Measurements from ENCODE around the gene TTLL11.
"Not testable (repeated sequence)": the region's sequence is repeated elsewhere in the genome, so short reads cannot be mapped to it uniquely, and the experiment has no call there.

The TTLL11 gene

GRCh38 chr9:122011818-122012498, 81.2 kb downstream of the TTLL11 start:
- H3K9me3 ChIP-seq (ENCODE audit: insufficient read depth, low read depth, low read length) = no peaks in the 10 kb centered on the region
- H3K4me1 ChIP-seq (ENCODE audit: insufficient read depth, low read length) = peaks cover 13% of the 10 kb centered on the region
- H3K36me3 ChIP-seq (ENCODE audit: insufficient read depth, low read length) = no peaks in the 10 kb centered on the region
- no peak overlapping the region for H3K9ac ChIP-seq (ENCODE audit: low read depth, low read length)
- peaks cover 13% of the 10 kb centered on the region for H3K27me3 ChIP-seq (ENCODE audit: insufficient read depth, low read length)
- WGBS = 88% methylated on average over 1 of the region's 4 CpGs
- H3K4me3 ChIP-seq (ENCODE audit: low read length) = no peak overlapping the region
- no peak overlapping the region for H3K27ac ChIP-seq (ENCODE audit: low read depth, low read length)

DNA sequence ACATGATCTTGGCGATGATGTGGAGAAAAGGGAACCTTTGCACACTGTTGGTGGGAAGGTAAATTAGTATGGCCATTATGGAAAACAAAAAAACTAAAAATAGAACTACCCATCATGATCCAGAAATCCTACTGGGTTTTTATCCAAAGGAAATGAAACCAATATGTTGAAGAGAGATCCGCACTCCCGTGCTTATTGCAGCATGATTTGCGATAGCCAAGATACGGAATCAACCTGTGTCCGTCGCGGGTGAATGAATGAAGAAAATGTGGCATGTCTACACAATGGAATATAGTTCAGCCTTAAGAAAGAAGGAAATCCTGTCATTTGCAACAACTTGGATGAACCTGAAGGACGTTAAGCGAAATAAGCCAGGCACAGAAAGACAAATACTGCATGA, 84.5 kb downstream of the TTLL11 start:
- Histone ChIP-seq H3K4me1 (ENCODE audit: insufficient read depth, low read length) (no peaks in the 10 kb centered on the region), H3K9me3 (ENCODE audit: insufficient read depth, low read depth, low read length) (no peaks in the 10 kb centered on the region)
- 88% methylated on average over 9 of the region's 10 CpGs for WGBS

GRCh38 chr9:122007837-122008236, 85.3 kb downstream of the TTLL11 start:
- Histone ChIP-seq H3K27me3 (ENCODE audit: insufficient read depth, low read length) (peaks cover 24% of the 10 kb centered on the region), H3K4me3 (ENCODE audit: low read length) (no peak overlapping the region), H3K27ac (ENCODE audit: low read depth, low read length) (no peak overlapping the region), H3K4me1 (ENCODE audit: insufficient read depth, low read length) (no peaks in the 10 kb centered on the region), H3K9ac (ENCODE audit: low read depth, low read length) (no peak overlapping the region), H3K9me3 (ENCODE audit: insufficient read depth, low read depth, low read length) (no peaks in the 10 kb centered on the region), H3K36me3 (ENCODE audit: insufficient read depth, low read length) (no peaks in the 10 kb centered on the region)
- 83% methylated on average over 1 of the region's 1 CpG for WGBS

More for the DNA sequence above, 84.5 kb downstream of the TTLL11 start:
- H3K36me3 ChIP-seq (ENCODE audit: insufficient read depth, low read length) = no peaks in the 10 kb centered on the region
- no peak overlapping the region for H3K27ac ChIP-seq (ENCODE audit: low read depth, low read length)
- H3K27me3 ChIP-seq (ENCODE audit: insufficient read depth, low read length) = peaks cover 18% of the 10 kb centered on the region
- no peak overlapping the region for H3K9ac ChIP-seq (ENCODE audit: low read depth, low read length)
- no peak overlapping the region for H3K4me3 ChIP-seq (ENCODE audit: low read length)

DNA sequence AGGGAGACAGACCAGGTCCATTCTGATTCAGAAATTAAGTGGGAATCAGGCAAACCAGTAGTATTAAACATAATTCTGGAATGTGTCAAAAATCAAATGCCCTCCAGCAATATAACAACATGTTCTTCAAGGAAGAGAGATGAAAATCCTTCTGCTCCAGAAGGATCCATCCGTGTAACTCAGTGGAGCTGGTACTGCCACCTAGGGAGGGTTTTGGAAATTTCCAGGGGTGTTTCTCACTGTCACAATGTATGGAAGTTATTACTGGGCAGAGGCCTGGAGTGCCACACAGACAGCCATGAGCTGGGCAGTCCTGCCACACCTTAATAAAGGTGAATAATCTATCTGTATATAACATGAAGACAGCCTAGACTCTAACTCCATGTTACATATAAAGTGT, 87.5 kb downstream of the TTLL11 start:
- H3K27me3 ChIP-seq (ENCODE audit: insufficient read depth, low read length) = peaks cover 42% of the 10 kb centered on the region
- 34% methylated on average over 1 of the region's 1 CpG for WGBS
- peaks cover 6% of the 10 kb centered on the region for H3K4me1 ChIP-seq (ENCODE audit: insufficient read depth, low read length)
- H3K9ac ChIP-seq (ENCODE audit: low read depth, low read length) = no peak overlapping the region
- no peaks in the 10 kb centered on the region for H3K36me3 ChIP-seq (ENCODE audit: insufficient read depth, low read length)
- no peak overlapping the region for H3K4me3 ChIP-seq (ENCODE audit: low read length)
- no peaks in the 10 kb centered on the region for H3K9me3 ChIP-seq (ENCODE audit: insufficient read depth, low read depth, low read length)
- no peak overlapping the region for H3K27ac ChIP-seq (ENCODE audit: low read depth, low read length)

DNA sequence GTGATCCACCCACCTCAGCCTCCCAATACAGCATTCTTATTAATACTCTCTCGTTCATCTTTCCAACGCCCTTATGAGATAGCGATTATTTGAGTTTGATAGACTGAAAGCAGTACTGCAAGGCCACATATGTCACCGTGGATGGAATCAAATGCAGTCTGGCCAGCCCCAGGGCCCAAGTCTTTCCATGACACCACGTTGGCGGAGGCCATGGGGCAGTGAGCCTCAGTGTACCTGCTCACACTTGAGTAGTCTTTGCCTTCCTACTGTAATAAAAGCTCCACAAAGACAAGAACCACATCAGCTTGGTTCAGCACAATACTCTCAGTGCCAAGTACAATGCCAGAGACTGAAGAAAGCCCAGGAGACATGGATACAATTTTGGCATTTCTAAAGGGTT, 88.5 kb downstream of the TTLL11 start:
- Histone ChIP-seq H3K27ac (ENCODE audit: low read depth, low read length) (no peak overlapping the region), H3K27me3 (ENCODE audit: insufficient read depth, low read length) (peaks cover 48% of the 10 kb centered on the region), H3K9me3 (ENCODE audit: insufficient read depth, low read depth, low read length) (no peaks in the 10 kb centered on the region), H3K4me3 (ENCODE audit: low read length) (no peak overlapping the region), H3K36me3 (ENCODE audit: insufficient read depth, low read length) (no peaks in the 10 kb centered on the region), H3K9ac (ENCODE audit: low read depth, low read length) (no peak overlapping the region), H3K4me1 (ENCODE audit: insufficient read depth, low read length) (peaks cover 6% of the 10 kb centered on the region)
- 92% methylated on average over 6 of the region's 6 CpGs for WGBS

DNA sequence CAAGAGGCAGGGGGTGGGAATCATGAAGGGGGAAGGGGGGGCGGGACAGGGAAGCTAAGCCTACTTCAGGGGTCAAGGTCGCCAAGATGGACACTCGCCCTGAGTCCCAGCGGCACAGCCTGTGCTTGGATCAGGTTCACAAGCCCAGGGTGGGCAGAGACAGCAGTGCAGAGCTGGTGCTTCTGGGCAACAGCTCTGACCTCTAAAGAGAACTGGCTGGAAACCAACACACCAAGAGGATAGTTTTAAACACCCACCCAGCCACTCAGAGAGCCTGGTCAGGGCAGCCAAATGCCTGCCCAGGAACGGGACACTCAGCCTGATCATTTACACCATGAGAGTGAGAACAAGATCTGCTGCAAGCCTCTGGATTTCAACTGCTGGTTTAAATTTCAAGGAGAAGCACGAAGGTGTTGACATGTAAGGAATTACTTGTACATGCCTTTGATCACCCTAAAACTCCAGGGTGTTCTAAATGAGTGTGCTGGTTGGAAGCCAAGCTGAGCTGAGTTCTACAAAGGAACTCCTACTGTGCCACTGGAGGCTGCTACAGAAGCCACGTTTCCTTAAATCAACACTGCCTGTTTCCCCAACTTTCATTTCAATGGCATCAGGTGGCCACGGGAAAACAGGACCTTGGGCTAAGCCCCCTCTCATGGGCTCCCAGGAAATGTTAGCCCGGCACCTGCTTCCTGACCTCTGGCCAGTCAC, 91.5 kb downstream of the TTLL11 start:
- Histone ChIP-seq H3K9me3 (ENCODE audit: insufficient read depth, low read depth, low read length) (no peaks in the 10 kb centered on the region), H3K36me3 (ENCODE audit: insufficient read depth, low read length) (no peaks in the 10 kb centered on the region), H3K9ac (ENCODE audit: low read depth, low read length) (no peak overlapping the region), H3K27ac (ENCODE audit: low read depth, low read length) (peak overlapping the region; percentile 2; the same call in 1 of the 2 replicates), H3K27me3 (ENCODE audit: insufficient read depth, low read length) (peaks cover 53% of the 10 kb centered on the region), H3K4me1 (ENCODE audit: insufficient read depth, low read length) (peaks cover 6% of the 10 kb centered on the region), H3K4me3 (ENCODE audit: low read length) (no peak overlapping the region)
- 40% methylated on average over 9 of the region's 9 CpGs for WGBS

- H3K4me3 ChIP-seq (ENCODE audit: low read length); H3K9me3 ChIP-seq (ENCODE audit: insufficient read depth, low read depth, low read length); H3K27ac ChIP-seq (ENCODE audit: low read depth, low read length); H3K9ac ChIP-seq (ENCODE audit: low read depth, low read length); H3K4me1 ChIP-seq (ENCODE audit: insufficient read depth, low read length); H3K36me3 ChIP-seq (ENCODE audit: insufficient read depth, low read length): not testable (repeated sequence)
- 97% methylated on average over 6 of the region's 6 CpGs for WGBS
- H3K27me3 ChIP-seq (ENCODE audit: insufficient read depth, low read length) = peaks cover 54% of the 10 kb centered on the region
These were observed 92.6 kb downstream of the TTLL11 start for GRCh38 chr9:122000526-122000925.

- Histone ChIP-seq H3K36me3 (ENCODE audit: insufficient read depth, low read length) (no peaks in the 10 kb centered on the region), H3K4me1 (ENCODE audit: insufficient read depth, low read length) (peaks cover 6% of the 10 kb centered on the region), H3K27ac (ENCODE audit: low read depth, low read length) (no peak overlapping the region), H3K9ac (ENCODE audit: low read depth, low read length) (no peak overlapping the region), H3K4me3 (ENCODE audit: low read length) (no peak overlapping the region), H3K9me3 (ENCODE audit: insufficient read depth, low read depth, low read length) (no peaks in the 10 kb centered on the region), H3K27me3 (ENCODE audit: insufficient read depth, low read length) (peaks cover 53% of the 10 kb centered on the region)
- 94% methylated on average over 3 of the region's 3 CpGs for WGBS
These were observed 93.6 kb downstream of the TTLL11 start for GRCh38 chr9:121999556-121999955.

- Histone ChIP-seq H3K36me3 (ENCODE audit: insufficient read depth, low read length) (no peaks in the 10 kb centered on the region), H3K9ac (ENCODE audit: low read depth, low read length) (no peak overlapping the region), H3K4me1 (ENCODE audit: insufficient read depth, low read length) (peaks cover 6% of the 10 kb centered on the region), H3K27ac (ENCODE audit: low read depth, low read length) (no peak overlapping the region), H3K4me3 (ENCODE audit: low read length) (no peak overlapping the region), H3K9me3 (ENCODE audit: insufficient read depth, low read depth, low read length) (no peaks in the 10 kb centered on the region), H3K27me3 (ENCODE audit: insufficient read depth, low read length) (peaks cover 52% of the 10 kb centered on the region)
- WGBS = 93% methylated on average over 7 of the region's 7 CpGs
These were observed 94.5 kb downstream of the TTLL11 start for GRCh38 chr9:121998513-121999049.

DNA sequence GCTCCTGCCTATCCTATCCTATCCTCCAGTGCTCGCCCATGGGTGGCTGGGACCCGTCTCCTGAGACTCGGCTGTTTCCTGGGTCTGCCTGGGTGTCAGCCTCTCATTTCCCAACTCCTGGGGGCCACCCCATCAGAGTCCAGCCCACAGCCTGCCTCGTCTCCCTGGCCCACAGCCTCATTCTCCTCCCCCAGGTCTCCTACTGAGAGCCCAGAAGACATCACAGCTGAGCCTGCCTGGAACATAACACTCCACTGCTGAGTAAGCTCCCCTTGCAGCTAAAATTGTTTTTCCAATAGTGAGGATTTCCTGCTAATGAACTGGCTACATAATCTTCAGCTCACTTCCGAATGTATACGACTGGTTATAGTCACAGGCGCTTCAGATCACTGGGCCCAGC, 95.3 kb downstream of the TTLL11 start:
- Histone ChIP-seq H3K4me1 (ENCODE audit: insufficient read depth, low read length) (peaks cover 6% of the 10 kb centered on the region), H3K9ac (ENCODE audit: low read depth, low read length) (no peak overlapping the region), H3K4me3 (ENCODE audit: low read length) (no peak overlapping the region), H3K36me3 (ENCODE audit: insufficient read depth, low read length) (no peaks in the 10 kb centered on the region), H3K9me3 (ENCODE audit: insufficient read depth, low read depth, low read length) (no peaks in the 10 kb centered on the region), H3K27me3 (ENCODE audit: insufficient read depth, low read length) (peaks cover 48% of the 10 kb centered on the region), H3K27ac (ENCODE audit: low read depth, low read length) (no peak overlapping the region)
- WGBS = 87% methylated on average over 7 of the region's 7 CpGs

GRCh38 chr9:121996783-121997182, 96.3 kb downstream of the TTLL11 start:
- Histone ChIP-seq H3K9ac (ENCODE audit: low read depth, low read length) (no peak overlapping the region), H3K36me3 (ENCODE audit: insufficient read depth, low read length) (no peaks in the 10 kb centered on the region), H3K27me3 (ENCODE audit: insufficient read depth, low read length) (peaks cover 43% of the 10 kb centered on the region), H3K4me3 (ENCODE audit: low read length) (no peak overlapping the region), H3K27ac (ENCODE audit: low read depth, low read length) (no peak overlapping the region), H3K4me1 (ENCODE audit: insufficient read depth, low read length) (peaks cover 4% of the 10 kb centered on the region; the same call in 1 of the 2 replicates), H3K9me3 (ENCODE audit: insufficient read depth, low read depth, low read length) (no peaks in the 10 kb centered on the region)
- WGBS = 93% methylated on average over 4 of the region's 4 CpGs
